ENCODE measurements around the gene HSPB7.
"Not testable (repeated sequence)": the region's sequence is repeated elsewhere in the genome, so short reads cannot be mapped to it uniquely, and the experiment has no call there.

Gene HSPB7

DNA sequence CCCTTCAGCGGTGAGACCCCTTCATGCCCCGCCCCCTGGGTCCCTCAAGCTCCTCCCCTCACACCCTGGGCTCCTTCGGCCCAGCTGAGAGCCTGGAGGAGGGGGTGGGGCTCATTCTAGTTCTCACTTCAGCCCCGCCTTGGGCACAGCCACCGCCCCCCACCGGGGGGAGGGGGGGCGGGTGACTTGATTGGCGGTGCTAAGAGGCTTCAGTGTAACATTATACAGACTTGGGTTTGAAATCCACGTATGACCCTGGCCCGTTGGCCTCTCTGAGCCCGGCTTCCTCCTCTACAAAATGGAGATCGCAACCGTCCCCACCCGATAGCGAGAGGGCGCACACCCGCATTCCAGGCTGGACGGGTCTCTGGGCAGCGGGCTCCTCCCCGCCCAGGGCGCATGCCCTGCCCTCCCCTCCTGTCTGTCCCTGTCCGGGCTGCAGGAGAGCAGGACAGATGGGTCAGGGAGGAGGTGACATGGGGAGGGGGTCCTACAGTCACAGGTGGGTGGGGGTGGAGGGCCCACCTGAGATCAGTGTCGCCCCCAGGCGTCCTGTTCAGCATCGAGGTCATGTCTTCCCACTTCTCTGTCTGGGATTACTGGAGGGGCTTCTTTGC lies 30.8 kb upstream of the HSPB7 start:
- peak in 1 of 2 donors; percentile 53 for DNase-seq

DNA sequence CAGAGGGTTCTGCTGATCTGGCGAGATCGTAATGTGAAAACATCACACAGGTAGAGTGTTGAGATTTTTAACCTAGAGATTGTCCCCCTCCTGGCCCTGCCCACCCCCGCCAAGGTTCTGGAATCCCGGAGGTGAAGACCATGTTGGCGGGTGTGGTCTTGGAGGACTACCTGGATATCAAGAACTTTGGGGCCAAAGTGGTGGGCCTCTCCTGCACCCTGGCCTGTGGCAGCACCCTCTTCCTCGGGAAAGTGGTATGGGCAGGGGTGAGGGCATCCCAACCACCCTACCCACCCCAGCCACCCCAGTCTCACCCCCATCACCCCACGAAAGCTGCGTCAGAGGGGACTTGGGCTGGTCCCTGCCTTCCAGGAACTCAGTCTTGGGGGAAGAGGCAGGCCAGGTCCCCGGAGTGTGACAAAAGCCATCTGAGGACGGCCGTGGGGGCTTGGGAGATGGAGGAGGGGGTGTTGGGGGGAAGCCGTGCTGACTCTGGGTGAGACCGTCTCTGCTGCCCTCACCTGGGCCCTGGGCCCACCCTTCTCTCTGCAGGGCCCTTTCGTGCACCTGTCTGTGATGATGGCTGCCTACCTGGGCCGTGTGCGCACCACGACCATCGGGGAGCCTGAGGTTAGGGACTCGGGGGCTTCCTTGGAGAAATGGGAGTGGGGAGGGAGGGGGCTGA lies 30.1 kb upstream of the HSPB7 start:
- DNase-seq = no peak

DNA sequence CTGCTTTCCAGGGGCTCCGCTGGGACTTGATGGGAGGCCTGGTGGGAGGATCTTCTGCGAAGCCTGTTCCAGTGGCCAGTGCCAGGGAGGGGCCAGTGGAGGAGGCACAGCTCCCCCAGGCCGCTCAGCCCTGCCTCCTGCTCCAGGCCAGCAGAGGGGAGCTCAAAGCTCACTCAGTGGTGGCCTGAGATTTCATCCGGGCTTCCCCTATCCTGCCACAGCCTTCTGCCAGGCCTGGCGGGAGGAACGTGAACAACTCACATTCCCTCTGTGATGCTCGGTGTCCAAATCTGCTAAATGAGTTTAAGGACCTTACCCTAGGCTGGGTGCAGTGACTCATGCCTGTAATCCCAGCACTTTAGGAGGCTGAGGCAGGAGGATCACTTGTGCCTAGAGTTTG lies 29.0 kb upstream of the HSPB7 start:
- no peak for DNase-seq

DNA sequence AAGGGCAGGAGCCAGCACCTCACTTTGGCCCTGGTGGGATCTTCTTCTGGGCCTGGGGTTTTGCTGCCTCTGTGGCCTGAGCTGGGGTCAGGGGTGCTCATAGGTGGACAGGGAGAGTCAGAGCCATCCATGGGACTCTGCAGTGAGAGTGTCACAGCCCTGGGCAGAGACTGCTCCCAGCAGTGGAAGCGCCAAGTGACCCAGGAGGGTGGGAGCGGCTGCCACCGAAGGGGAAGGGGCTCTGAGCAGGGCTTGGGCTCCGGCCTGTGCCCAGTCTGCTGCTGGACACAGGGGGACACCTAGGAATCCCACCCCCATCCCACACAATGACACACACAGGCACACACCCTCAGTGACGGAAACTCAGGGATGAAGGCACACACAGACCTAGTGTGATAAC lies 26.1 kb upstream of the HSPB7 start:
- no peak for DNase-seq

DNA sequence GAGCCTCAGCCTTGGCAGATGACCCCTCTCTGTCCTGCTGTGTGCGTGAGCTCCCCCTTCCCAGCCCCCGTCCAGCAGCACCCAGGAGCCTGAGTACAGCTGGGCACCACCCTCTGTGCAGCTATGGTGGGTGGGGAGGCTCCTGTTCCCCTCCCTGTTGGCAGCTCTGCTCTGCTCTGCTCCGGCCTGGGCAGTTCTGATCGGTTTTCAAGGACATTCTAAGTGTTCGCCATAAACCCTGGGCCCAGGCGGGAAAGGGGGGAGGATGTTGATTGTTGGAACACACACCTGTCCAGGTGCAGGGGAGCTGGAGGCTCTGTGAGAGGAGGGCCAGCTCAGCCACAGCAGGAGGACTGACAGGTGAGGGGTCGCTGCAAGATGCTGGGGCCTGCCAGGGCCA lies 25.7 kb upstream of the HSPB7 start, which contains the start of gene CLCNKB:
CLCNKB (plus strand) TSS at position 262 of the 400 bp plus-strand sequence. CDS start 711 bp downstream, outside the sequence.
- no peak for DNase-seq

DNA sequence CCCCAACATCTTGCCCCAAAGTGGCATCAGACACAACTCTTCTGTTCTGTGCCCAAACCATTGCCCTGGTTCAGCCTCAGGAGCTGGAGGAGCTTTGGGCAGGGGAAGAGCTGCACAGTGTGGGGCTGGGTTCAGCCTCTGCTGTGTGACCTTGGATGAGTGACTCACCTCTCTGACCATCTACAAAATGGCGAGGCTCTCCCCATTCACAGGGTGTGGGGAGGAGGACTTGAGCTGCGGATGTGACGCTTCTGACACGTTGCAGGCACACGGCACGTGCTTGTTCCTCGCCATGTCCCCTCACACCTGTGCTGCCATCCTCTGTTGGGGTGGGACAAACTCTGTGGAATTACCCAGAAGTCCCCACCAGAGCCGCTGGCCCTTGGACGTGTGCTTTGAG lies 24.8 kb upstream of the HSPB7 start:
- not testable (repeated sequence) for DNase-seq

DNA sequence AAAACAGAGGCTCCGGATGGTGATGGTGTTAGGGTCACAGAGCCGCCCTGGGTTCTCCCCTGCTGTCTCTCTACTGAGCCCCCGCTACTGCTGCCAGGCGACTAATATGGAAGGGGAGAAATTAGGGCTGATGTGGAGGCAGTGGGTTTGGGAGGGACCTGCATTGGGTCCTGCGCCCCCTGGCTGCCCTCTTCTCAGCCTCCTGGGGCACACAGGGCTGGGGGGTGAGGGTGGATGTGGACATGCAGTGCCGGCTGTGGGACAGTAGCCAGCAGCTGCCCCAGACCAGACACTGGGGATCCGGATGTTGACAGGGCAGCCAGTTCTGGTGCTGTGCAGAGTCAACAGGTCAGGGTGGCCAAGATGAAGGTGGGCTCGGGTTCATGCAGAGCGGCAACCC lies 24.3 kb upstream of the HSPB7 start:
- no peak for DNase-seq

DNA sequence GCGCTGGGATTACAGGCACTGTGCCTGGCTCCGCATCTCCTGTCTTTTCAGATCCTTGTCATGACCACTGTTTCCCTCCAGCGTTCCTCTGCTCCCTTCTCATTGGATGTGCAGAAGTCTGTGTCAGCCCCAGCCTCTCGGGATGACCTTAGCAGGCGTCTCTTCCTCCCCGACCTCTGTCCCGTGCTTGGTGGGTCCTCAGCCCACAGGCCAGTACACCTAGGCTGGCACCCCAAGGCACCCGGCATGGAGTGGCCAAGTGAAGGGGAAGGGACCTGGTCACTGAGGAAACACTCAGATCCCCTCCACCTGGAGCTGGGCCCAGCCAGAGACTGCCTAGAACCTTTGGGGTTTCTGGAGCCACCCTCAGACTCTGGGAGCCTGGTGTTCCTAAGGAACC lies 23.4 kb upstream of the HSPB7 start:
- no peak for DNase-seq

DNA sequence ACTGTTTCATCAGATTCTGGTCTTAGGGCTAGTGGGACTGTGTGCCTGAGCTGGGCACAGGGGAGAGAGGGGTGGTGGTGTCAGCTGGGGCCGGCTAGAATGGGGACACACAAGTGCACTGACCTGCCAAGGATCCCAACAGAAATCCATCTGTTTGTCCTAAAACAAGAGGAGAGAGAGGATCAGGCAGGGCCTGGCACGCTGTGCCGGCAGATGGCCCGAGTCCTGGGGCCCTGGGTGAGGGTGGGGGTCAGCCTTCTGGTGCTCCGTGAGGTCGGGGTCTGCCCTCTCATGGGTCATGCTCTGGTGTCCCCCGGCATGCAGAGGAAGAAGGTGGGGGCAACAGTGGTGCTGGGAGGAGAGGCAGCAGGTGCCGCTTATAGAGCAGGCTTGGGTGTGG lies 22.0 kb upstream of the HSPB7 start:
- not testable (repeated sequence) for DNase-seq

DNA sequence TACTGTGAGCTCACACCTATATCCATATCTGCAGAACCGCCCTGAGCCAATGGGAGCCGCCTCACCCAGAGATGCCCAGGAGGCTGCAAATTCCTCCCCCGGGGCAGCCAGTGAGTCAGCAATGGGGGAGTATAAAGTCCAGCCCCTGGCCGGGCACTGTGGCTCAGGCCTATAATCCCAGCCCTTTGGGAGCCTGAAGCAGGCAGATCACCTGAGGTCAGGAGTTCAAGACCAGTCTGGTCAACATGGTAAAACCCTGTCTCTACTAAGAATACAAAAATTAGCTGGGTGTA lies 20.7 kb upstream of the HSPB7 start:
- no peak for DNase-seq

DNA sequence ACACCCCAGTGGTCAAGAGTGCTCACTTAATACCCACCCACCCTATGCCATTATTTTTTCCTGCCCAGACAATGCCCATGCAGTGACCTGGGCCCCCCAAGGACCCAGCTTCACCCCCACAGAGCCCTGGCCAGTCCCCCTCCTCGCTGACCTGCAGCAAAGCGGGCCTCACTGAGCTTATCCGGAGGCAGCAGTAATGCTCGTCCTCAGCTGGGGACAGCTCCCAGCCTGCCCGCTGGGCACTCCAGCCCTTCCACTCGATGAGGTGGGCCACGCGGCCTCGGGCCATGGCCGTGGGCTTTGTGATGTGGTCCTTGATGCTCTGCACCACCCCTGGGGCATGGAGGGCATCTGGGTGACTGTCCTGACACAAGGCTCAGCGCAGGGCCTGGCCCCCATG lies 18.6 kb upstream of the HSPB7 start:
- not testable (repeated sequence) for DNase-seq

DNA sequence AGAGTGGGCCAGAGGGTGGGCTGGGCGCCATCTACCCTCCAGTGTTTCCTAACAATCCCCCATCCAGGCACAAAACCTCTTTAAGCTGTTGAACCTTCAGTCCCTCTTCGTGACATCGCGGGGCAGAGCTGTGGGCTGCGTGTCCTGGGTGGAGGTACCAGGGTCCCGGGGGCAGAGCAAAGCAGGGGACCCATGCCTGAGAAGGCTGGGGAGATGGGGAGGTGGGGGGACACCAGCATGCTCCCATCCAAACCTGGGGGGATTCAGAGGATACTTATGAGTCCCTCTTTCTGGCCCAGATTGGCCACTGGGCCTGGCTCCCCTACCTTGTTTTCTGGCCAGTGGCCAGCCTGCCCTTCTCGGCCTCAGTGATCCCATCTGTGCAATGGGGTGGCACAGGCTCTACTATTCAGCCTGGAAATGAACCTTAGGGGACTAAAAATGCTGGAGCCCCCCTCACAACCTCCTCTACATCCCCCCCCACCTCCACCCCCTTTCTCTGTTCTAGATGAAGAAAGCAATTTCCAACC lies 15.3 kb upstream of the HSPB7 start:
- DNase-seq = not testable (repeated sequence)

DNA sequence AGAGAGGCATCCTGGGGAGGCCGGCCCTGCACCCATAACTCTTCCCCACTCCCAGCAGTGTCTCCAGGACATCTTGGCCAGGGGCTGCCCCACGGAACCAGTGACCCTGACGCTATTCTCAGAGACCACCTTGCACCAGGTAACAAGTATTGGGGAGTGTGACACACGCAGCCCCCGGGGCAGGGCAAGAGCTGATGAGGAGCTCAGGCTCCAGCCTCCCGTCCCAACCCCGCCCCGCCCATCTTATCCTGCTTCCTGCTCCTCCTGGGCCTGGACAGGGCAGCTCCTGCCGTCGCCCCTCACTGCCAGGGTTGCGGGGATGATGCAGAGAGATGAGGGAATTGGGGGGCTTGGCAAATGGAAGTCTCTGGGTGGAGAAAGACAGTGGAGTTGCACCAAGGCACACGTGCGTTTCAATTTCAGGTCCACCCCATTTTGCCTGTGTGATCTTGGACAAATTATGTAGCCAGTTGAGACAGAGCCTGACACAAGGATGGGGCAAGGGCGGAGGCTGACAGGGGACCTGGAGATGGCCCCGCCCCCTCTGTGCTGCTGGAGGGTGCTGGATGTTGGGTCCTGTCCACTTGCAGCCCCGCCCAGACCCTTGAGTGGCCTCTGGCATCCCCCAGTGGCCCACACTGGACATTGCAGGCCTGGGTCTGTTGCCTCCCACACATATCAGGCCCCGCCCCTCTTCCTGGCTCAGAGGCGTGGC lies 14.7 kb upstream of the HSPB7 start:
- peak; percentile 63 to 70 for DNase-seq

DNA sequence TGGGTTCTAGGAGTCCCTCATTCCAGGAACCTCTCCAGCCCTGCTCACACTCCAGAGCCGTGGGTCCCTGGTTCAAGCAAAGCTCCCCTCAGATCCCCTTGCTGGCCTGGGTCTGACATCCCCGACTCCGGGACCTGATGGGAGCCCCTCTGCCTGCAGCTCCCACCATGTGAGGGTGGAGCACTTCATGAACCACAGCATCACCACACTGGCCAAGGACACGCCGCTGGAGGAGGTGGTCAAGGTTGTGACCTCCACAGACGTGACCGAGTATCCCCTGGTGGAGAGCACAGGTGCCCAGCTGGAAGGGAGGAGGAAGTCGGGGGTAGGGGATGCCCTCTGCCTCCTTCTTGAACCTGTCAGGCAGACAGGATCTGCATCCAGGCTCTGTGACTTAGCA lies 13.7 kb upstream of the HSPB7 start:
- no peak for DNase-seq

DNA sequence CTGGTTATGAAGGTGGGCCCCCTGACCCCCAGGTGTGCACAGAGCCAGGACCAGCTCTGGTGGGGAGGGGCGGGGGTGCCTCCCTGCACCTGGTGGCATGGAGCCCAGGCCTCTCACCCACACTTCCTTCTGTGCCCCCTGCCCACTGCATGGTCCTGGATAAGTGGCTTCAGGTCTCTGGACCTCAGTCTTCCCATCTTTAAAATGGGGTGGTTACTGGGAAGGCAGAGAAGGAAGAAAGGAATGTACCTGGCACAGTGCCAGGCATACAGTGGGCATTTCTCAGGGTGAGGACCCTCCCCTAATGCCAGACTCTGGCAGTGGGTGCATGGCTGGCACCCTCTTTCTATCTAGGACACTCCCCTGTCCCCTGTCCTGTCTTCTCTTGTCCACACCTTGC lies 11.4 kb upstream of the HSPB7 start:
- no peak for DNase-seq

DNA sequence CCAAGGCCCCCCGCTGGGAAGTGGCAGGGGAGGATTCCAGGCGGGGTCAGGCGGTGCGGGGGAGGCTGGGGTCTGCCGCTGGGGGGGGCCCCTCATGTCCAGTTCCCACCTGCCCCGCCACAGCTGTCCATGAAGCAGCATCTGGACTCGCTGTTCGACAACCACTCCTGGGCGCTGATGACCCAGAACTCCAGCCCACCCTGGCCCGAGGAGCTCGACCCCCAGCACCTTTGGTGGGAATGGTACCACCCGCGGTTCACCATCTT lies 11.1 kb upstream of the HSPB7 start:
- DNase-seq = not testable (repeated sequence)

DNA sequence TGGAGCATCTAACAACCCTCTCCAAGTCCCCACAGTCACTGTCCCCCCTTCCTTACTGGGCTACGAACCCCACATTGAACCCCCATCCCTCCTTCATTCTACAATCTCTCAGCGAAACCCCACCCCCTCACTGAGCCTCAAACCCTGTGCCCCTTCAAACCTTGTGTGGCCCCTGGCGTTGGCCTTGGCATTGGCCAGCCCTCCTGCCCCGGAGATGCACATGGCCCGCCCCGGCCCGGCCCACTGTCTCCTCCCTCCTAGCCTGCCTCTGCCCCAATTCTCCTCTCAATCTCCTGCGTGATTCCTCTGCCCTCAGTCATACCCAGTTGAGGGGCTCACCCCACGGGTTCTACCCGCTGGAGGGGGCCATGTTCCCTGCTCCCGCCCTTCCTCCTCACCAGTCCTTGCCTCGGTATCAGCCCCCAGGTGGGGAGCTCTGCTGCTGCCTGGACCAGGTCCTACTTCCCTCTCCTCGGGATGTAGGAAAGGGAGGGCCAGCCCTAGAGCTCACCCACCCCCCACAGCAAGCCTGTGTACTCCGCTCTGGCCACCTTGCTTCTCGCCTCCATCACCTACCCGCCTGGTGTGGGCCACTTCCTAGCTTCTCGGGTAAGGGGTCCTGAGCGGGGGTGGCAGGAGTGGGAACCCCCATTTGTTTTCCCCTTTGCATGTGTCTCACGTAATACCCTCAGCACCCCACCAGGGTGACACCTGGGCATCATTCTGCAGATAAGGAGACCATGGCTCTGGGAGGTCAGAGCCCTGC lies 10.6 kb upstream of the HSPB7 start:
- no peak for DNase-seq

DNA sequence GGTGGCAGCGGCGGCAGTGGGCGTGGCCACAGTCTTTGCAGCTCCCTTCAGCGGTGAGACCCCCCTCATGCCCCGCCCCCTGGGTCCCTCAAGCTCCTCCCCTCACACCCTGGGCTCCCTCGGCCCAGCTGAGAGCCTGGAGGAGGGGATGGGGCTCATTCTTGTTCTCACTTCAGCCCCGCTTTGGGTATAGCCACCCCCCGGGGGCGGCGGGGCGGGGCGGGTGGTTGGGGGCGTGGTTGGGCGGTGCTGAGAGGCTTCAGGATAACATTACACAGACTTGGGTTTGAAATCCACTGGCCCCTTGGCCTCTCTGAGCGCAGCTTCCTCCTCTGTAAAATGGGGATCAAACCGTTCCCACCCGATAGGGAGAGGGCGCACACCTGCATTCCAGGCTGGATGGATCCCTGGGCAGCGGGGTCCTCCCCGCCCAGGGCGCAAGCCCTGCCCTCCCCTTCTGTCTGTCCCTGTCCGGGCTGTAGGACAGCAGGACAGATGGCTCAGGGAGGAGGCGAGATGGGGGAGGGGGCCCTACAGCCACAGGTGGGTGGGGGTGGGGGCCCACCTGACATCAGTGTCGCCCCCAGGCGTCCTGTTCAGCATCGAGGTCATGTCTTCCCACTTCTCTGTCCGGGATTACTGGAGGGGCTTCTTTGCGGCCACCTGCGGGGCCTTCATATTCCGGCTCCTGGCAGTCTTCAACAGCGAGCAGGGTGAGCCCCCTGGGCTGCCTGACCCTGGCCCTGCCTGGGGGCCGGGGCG lies 9.1 kb upstream of the HSPB7 start:
- peak; percentile 46 to 48 for DNase-seq

DNA sequence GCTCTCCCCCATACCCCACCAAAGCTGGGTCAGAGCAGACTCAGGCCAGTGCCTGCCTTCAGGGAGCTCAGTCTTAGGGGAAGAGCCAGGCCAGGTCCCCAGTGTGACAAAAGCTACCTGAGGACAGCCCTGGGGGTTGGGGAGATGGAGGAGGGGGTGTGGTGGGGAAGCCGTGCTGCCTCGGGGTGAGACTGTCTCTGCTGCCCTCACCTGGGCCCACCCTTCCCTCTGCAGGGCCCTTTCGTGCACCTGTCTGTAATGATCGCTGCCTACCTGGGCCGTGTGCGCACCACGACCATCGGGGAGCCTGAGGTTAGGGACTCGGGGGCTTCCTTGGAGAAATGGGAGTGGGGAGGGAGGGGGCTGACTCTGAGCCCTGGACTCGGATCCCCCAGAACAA lies 8.5 kb upstream of the HSPB7 start:
- not testable (repeated sequence) for DNase-seq

DNA sequence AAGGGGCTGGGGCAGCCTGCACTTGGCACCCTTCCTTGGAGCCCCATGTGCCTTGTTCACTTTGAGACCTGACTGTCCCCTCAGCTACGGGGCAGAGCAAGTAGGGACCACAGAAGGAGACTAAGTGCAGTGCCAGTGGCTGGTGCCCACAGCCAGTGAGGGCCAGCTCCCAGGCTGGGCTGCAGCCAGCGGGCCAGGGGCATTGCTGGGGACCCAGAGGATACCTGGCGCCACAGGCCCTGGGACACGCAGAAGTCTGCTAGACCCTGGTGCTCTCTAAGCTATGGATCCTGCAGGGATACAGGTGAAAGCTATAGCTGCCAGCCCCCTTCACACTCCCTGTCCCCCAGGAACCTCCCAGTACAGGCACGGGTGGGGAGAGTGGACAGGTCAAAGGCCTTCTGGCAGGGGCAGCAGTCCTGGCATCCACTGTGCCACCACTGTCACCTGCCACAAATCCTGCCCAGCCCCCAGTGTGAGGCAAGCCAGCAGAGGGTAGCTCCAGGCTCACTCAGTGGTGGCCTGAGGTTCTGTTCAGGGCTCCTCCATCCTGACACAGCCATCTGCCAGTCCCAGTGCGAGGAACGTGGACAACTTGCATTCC lies 5.3 kb upstream of the HSPB7 start:
- DNase-seq = no peak

DNA sequence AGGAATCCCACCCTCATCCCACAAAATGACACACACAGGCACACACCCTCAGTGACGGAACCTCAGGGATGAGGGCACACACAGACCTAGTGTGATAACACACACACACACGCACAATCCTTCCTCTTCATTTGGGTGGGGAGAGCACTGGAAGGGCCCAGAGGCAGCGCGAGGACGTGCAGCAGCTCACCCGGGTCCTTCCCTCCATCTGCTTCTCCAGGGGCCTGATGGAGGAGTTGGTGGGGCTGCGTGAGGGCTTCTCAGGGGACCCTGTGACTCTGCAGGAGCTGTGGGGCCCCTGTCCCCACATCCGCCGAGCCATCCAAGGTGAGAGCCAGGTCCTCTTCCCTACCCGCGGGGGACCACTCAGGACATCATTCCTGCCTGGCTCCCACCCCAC lies 4.5 kb upstream of the HSPB7 start:
- no peak for DNase-seq

DNA sequence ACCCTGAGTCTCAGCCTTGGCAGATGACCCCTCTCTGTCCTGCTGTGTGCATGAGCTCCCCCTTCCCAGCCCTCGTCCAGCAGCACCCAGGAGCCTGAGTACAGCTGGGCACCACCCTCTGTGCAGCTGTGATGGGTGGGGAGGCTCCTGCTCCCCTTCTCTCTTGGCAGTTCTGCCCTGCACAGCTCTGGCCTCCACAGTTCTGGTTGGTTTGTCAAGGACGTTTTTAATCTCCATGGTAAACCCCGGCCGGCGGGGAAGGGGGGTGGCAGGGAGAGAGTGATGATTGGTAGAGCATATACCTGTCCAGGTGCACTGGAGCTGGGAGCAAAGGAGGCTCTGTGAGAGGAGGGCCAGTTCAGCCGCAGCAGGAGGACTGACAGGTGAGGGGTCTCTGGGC lies 3.8 kb upstream of the HSPB7 start, which contains the start of gene CLCNKA:
CLCNKA (plus strand) TSS at position 356 of the 400 bp plus-strand sequence. CDS start 584 bp downstream, outside the sequence.
- DNase-seq = no peak
